HG02763 (cell line): ENCODE measurements around the gene CD79B.
A peak's percentile ranks its signal among the peaks of the same experiment; 100 is the strongest.

Experiments used
- ATAC-seq: cut with Tn5 transposase; IDR thresholded peaks from one replicate; pipeline ENCODE4 v1.9.1; 2021; ENCODE audit warnings: mild to moderate bottlenecking, moderate library complexity; ENCODE audit not compliant: unreplicated experiment

CD79B gene

GRCh38 chr17:63931981-63932561 lies at the start of gene CD79B:
CD79B (minus strand) TSS chr17:63932331; CDS start chr17:63932261, 70 bp downstream.
- peak; percentile 78 for ATAC-seq

- no peak for ATAC-seq
Measured at GRCh38 chr17:63978272-63979200, 46.4 kb upstream of the CD79B start.

- no peak for ATAC-seq
Measured at GRCh38 chr17:63976702-63977101, 44.6 kb upstream of the CD79B start.

GRCh38 chr17:63975541-63976092 lies 43.5 kb upstream of the CD79B start:
- ATAC-seq, result no peak

GRCh38 chr17:63974594-63975192 lies 42.6 kb upstream of the CD79B start:
- no peak for ATAC-seq

- ATAC-seq, result no peak
Measured at GRCh38 chr17:63973930-63974593, 41.9 kb upstream of the CD79B start.

- ATAC-seq, result no peak
Measured at GRCh38 chr17:63973247-63973646, 41.1 kb upstream of the CD79B start.

GRCh38 chr17:63972796-63973195 lies 40.7 kb upstream of the CD79B start, which contains the start of gene SCN4A:
SCN4A (minus strand) TSS chr17:63972918; CDS start chr17:63972841, 77 bp downstream.
- ATAC-seq, result no peak

GRCh38 chr17:63969278-63969677 lies 37.1 kb upstream of the CD79B start:
- no peak for ATAC-seq

GRCh38 chr17:63967953-63968352 lies 35.8 kb upstream of the CD79B start:
- ATAC-seq, result no peak

GRCh38 chr17:63966646-63967264 lies 34.6 kb upstream of the CD79B start:
- no peak for ATAC-seq

GRCh38 chr17:63963123-63963522 lies 31.0 kb upstream of the CD79B start:
- ATAC-seq, result no peak

- ATAC-seq, result no peak
Measured at GRCh38 chr17:63962298-63962744, 30.2 kb upstream of the CD79B start.

- no peak for ATAC-seq
Measured at GRCh38 chr17:63961355-63962212, 29.5 kb upstream of the CD79B start.

GRCh38 chr17:63960430-63960829 lies 28.3 kb upstream of the CD79B start:
- ATAC-seq, result no peak

GRCh38 chr17:63960006-63960405 lies 27.9 kb upstream of the CD79B start:
- no peak for ATAC-seq

- ATAC-seq, result no peak
Measured at GRCh38 chr17:63956296-63956920, 24.3 kb upstream of the CD79B start.

- no peak for ATAC-seq
Measured at GRCh38 chr17:63955791-63956190, 23.7 kb upstream of the CD79B start.

- ATAC-seq, result no peak
Measured at GRCh38 chr17:63955232-63955631, 23.1 kb upstream of the CD79B start.
